Psoas muscle (tissue), 8 donors: Measurements from ENCODE around the gene MTFR1L. TPM values are rescaled to one million over a fixed set of nuclear protein-coding genes. Genes with fewer than 3 reads are reported as not detected.
A peak's percentile ranks its signal among the peaks of the same experiment; 100 is the strongest.

Experiments used
- ATAC-seq, 4 donors: fragments of 200-7000 bp; cut with Tn5 transposase; one replicate each; pipeline ENCODE4 v1.9.1; 2020; ENCODE audit warnings: moderate library complexity in 3 of 4, mild to moderate bottlenecking in 2 of 4
- DNase-seq, 2 donors: peaks; one replicate each; pipeline ENCODE4 v3.0.0-alpha.2; 2020
- H3K27ac ChIP-seq: fragments of 200-600 bp; one replicate; pipeline ENCODE4 v1.8.0; 2022
- H3K27me3 ChIP-seq, 3 donors: fragments of 200-600 bp in 1 of 3; one replicate each; pipeline versions ENCODE4 v1.6.1 to v1.8.0; 2013 to 2022; ENCODE audit warnings: low read length in 2 of 3, mild to moderate bottlenecking in 2 of 3, moderate library complexity in 1 of 3; ENCODE audit not compliant: insufficient read depth in 3 of 3
- H3K36me3 ChIP-seq, 2 donors: fragments of 200-600 bp in 1 of 2; one replicate each; pipeline versions ENCODE4 v1.6.1 to v1.8.0; 2013 to 2022; ENCODE audit warnings: low read depth in 1 of 2, mild to moderate bottlenecking in 1 of 2, moderate library complexity in 1 of 2; ENCODE audit not compliant: insufficient read depth in 1 of 2
- H3K4me1 ChIP-seq: fragments of 200-600 bp; one replicate; pipeline ENCODE4 v1.8.0; 2022
- H3K4me3 ChIP-seq: fragments of 200-600 bp; one replicate; pipeline ENCODE4 v1.8.0; 2022; ENCODE audit warnings: mild to moderate bottlenecking
- H3K9me3 ChIP-seq: fragments of 200-600 bp; one replicate; pipeline ENCODE4 v1.8.0; 2022
- CTCF ChIP-seq: fragments of 200-600 bp; IDR thresholded peaks from one replicate; pipeline ENCODE4 v1.8.0; 2022; ENCODE audit warnings: antibody characterized with exemption
- WGBS, 3 donors: extraction: QIAGEN DNeasy Blood & Tissue Kit; methylation state at CpG; one replicate each; pipeline versions ENCODE4 v1.1.6 to v1.1.7; 2013; 5-methylcytosine and 5-hydroxymethylcytosine counted together
- intact Hi-C, 2 donors: fragments of 100-400 bp; cut with DNase I; formaldehyde crosslinking; loops; one replicate each; pipeline versions ENCODE4 v1.11.0 to v1.14.2; 2022
- polyA plus RNA-seq, 3 donors: library from polyadenylated mRNA; stranded (reverse); fragments of 200-250 nt; gene quantifications; one replicate each; pipeline ENCODE4 v1.2.3, GENCODE V29; 2013
- total RNA-seq, 4 donors: library from RNA; stranded (reverse); fragmentation: NEBNext Ultra II Directional in 2 of 4; extraction: Animal tissue kit (Norgen Biotek cat#: 25700) in 2 of 4; gene quantifications; one replicate each; pipeline versions ENCODE4 v1.2.1 to v1.2.4, GENCODE V29; 2021 to 2023
- donor health status: healthy with polysubstance abuse.
- donor health status: DM: no; HTN: no; CAD: no; lungs with moderate emphysema.
- donor health status: Bipolar disorder and iron deficiency.
- donor health status: healthy.
- donor health status: DM: yes; HTN: yes; CAD: no.
- donor health status: DM: no; HTN: no; CAD: no.
- donor health status: DM: no; HTN: no; CAD: no.
- donor health status: DM: yes; HTN: yes; CAD: no.

MTFR1L gene
- total and polyA plus RNA-seq, 7 donors: 85.2 to 135 (median 99.2) TPM

GRCh38 chr1:25800703-25801377, 18.9 kb upstream of the MTFR1L start:
- 41 to 49% (median 43%) methylated on average over 15 of the region's 15 CpGs for WGBS, 3 donors
- DNase-seq: peak in 1 of 2 donors; percentile 61
- H3K36me3 ChIP-seq: peaks cover 0 to 15% of the 10 kb centered on the region in 2 donors
- H3K4me3 ChIP-seq: peak overlapping the region; percentile 67
- intact Hi-C loops: loop anchor here in 1 of 2 donors (10.0 kb wide), 2 partner anchors 376 to 556 kb away; partner anchors contain the start of genes RHCE and RSRP1
- peak overlapping the region; percentile 61 for H3K27ac ChIP-seq
- H3K4me1 ChIP-seq: peaks cover 65% of the 10 kb centered on the region
- TF ChIP-seq CTCF: no peak
- ATAC-seq: no peak
- no peaks in the 10 kb centered on the region for H3K9me3 ChIP-seq
- no peaks in the 10 kb centered on the region for H3K27me3 ChIP-seq

GRCh38 chr1:25802915-25803314, 16.8 kb upstream of the MTFR1L start:
- Histone ChIP-seq H3K4me3 (no peak overlapping the region), H3K4me1 (peaks cover 64% of the 10 kb centered on the region), H3K9me3 (no peaks in the 10 kb centered on the region), H3K27me3 (no peaks in the 10 kb centered on the region), H3K36me3 (peaks cover 0 to 25% of the 10 kb centered on the region in 2 donors), H3K27ac (no peak overlapping the region)
- intact Hi-C loops: loop anchor here in 1 of 2 donors (10.0 kb wide), 2 partner anchors 378 to 558 kb away; partner anchors contain the start of genes RHCE and RSRP1
- WGBS, 3 donors: 67 to 84% (median 71%) methylated on average over 6 of the region's 6 CpGs
- peak in 1 of 2 donors; percentile 20 for DNase-seq
- no peak for TF ChIP-seq CTCF
- no peak for ATAC-seq

DNA sequence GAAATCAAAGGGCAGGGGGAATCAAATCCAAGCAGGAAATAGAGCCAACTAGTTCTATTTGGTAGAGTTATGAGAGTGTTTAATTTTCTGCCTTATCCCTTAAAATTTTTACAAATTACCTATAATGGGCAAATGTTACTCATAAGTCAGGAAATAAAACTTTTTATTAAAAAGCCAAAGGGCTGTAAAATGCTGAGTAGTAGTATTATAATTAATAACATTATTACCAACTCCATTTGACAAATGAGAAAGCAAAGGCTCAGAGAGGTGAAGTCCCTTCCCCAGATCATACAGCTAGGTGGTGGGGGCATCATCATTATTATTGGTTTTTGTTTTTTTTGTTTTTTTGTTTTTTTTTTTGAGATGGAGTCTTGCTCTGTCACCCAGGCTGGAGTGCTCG, 16.4 kb upstream of the MTFR1L start:
- H3K27ac ChIP-seq: peak overlapping the region; percentile 53
- DNase-seq (no peak), ATAC-seq (no peak)
- peaks cover 64% of the 10 kb centered on the region for H3K4me1 ChIP-seq
- H3K27me3 ChIP-seq: no peaks in the 10 kb centered on the region
- TF ChIP-seq CTCF: no peak
- H3K36me3 ChIP-seq: peaks cover 0 to 30% of the 10 kb centered on the region in 2 donors
- H3K4me3 ChIP-seq: no peak overlapping the region
- WGBS, 3 donors: 94 to 100% (median 94%) methylated on average over 1 of the region's 1 CpG
- no peaks in the 10 kb centered on the region for H3K9me3 ChIP-seq
- intact Hi-C loops: loop anchor here in 1 of 2 donors (10.0 kb wide), 2 partner anchors 379 to 559 kb away; partner anchors contain the start of genes RHCE and RSRP1

GRCh38 chr1:25804244-25804963, 15.3 kb upstream of the MTFR1L start:
- Histone ChIP-seq H3K36me3 (peaks cover 0 to 40% of the 10 kb centered on the region in 2 donors), H3K27ac (peak overlapping the region; percentile 72), H3K9me3 (no peaks in the 10 kb centered on the region), H3K27me3 (no peaks in the 10 kb centered on the region), H3K4me1 (peaks cover 60% of the 10 kb centered on the region), H3K4me3 (no peak overlapping the region)
- intact Hi-C loops: loop anchor here in 1 of 2 donors (10.0 kb wide), 2 partner anchors 380 to 560 kb away; partner anchors contain the start of genes RHCE and RSRP1
- DNase-seq (peak in 1 of 2 donors; percentile 78), ATAC-seq (peak; percentile 62 to 75 (median 71))
- no peak for TF ChIP-seq CTCF
- WGBS, 3 donors: 54 to 78% (median 59%) methylated on average over 7 to 10 of the region's 10 CpGs
